Measurements from ENCODE around the gene LCN1. TPM values are rescaled to one million over a fixed set of nuclear protein-coding genes. Genes with fewer than 3 reads are reported as not detected.
"Not testable (repeated sequence)": the region's sequence is repeated elsewhere in the genome, so short reads cannot be mapped to it uniquely, and the experiment has no call there.

LCN1 gene
- total and polyA plus RNA-seq, 2 experiments from 2014 or later, result 0.27 TPM; not detected in 1

GRCh38 chr9:135513351-135513846 is 7.8 kb upstream of the LCN1 start (continued):
- TF ChIP-seq ZNF462 (CRISPR knock-in tag; IDR thresholded peaks at IDR 0.05) (no peak), ZNF331 (CRISPR knock-in tag; IDR thresholded peaks at IDR 0.05; ENCODE audit: low read depth) (no peak), ZNF114 (CRISPR knock-in tag; IDR thresholded peaks at IDR 0.05) (no peak), STAT1 (IDR thresholded peaks at IDR 0.05; ENCODE audit: unreplicated experiment) (no peak), NANOG (IDR thresholded peaks at IDR 0.05; ENCODE audit: borderline replicate concordance) (no peak), EZH2 (IDR thresholded peaks at IDR 0.05; ENCODE audit: low read depth, unreplicated experiment) (no peak)

DNA sequence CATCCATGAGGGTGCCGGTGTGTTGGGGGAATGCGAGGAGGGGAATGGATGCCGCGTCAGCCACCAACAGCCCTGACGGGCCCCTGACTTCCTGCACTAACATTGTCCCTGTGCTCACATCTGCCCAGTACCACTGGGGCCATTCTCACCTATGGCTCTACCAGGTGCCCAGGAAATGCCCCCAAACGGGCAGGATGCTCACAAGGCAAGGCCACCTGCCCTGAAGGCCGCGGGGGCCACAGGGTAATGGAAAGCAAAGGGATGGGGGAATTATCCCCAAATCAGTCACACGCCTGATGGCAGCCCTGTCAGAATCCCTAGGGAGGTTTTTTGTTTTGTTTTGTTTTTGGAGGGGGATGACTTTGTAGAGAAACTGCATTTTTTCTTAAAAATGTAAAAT is 7.3 kb upstream of the LCN1 start:
- not testable (repeated sequence) for H3K36me3 ChIP-seq (ENCODE audit: insufficient read depth); H3K4me3 Mint-ChIP-seq

More for the DNA sequence above, 7.3 kb upstream of the LCN1 start:
- not testable (repeated sequence) for H3K36me3 Mint-ChIP-seq (ENCODE audit: low read depth); H3K27ac ChIP-seq (ENCODE audit: low read depth); H4K20me1 ChIP-seq (replicated peaks; ENCODE audit: insufficient read depth); H3K4me3 ChIP-seq; H3K79me2 ChIP-seq (replicated peaks; ENCODE audit: insufficient read depth); ATAC-seq; H3K27ac Mint-ChIP-seq; H3K4me1 ChIP-seq (ENCODE audit: insufficient read depth); H3K4me1 Mint-ChIP-seq; H3K27me3 Mint-ChIP-seq (ENCODE audit: insufficient read depth, low read depth, poor library complexity); H3F3A ChIP-seq (replicated peaks; ENCODE audit: low read depth); H3K9me2 ChIP-seq (ENCODE audit: insufficient read depth); H2AFZ ChIP-seq; H3K27me3 ChIP-seq (ENCODE audit: insufficient read depth); H3K4me2 ChIP-seq; DNase-seq (ENCODE audit: low spot score); H3K9me3 Mint-ChIP-seq

Data from GM23338 (cell line).